ENCODE measurements around the gene CLASP1.

DNA sequence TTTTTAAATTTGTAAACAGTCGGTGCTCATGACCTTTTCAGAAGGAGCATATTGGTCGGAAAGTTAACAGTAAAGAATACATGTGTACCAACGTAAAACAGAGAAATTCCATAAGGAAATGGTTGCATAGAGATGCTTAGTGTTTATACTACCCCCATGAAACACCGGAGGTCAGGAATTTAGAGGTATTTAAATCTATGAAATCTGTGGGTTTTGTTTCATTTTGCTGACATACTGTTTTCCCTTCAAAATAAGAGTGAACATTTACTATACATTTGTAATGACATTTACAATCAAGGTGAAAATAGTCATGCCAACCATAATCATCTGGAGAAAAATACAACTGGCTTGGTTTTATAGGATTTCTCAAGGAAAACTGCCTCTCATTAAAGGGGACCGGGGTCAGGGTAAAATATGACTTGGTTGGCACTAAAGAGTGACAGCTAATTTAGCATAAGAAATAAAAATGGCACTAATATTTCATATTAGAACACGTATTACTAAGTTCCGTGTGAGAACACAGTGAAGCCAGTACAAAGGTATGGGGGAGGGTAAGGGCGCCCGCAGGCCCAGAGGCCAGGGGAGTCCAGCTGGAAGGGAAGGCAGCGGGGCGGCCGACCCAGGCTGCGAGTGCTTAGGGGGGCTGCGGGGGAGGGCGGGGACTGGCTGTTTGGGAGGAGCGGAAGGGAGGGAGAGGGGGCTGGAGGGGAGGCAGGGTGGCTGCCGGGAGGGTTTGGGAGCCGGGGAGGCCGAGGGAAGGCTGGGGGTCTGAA is 119.6 kb downstream of the CLASP1 start:
- TF ChIP-seq CTCF (IDR thresholded peaks at IDR 0.05) (no peak), POLR2A (IDR thresholded peaks at IDR 0.05) (no peak)

Measured in heart left ventricle (tissue), 13 donors.